C4-2B (cell line): ENCODE measurements around the gene FGF8.
A peak's percentile ranks its signal among the peaks of the same experiment; 100 is the strongest.

Source experiments
- H3K27ac ChIP-seq: fragments of 450-650 bp; 2 replicates; pipeline ENCODE4 v1.5.1; 2017
- CTCF ChIP-seq: fragments of 450-650 bp; conservative IDR thresholded peaks from 2 replicates; pipeline ENCODE4 v1.5.1; 2017; ENCODE audit warnings: mild to moderate bottlenecking
- ZFX ChIP-seq: fragments of 450-650 bp; IDR thresholded peaks from 2 replicates; pipeline ENCODE4 v1.6.1; 2017

Gene FGF8

GRCh38 chr10:101780818-101781654 lies 5.1 kb upstream of the FGF8 start:
- H3K27ac ChIP-seq, result peak overlapping the region; percentile 74; the same call in 1 of the 2 replicates
- TF ChIP-seq CTCF (peak; percentile 95), ZFX (no peak)

GRCh38 chr10:101780187-101780817 lies 4.4 kb upstream of the FGF8 start:
- peak overlapping the region; percentile 2; the same call in 1 of the 2 replicates for H3K27ac ChIP-seq
- no peak for TF ChIP-seq ZFX
- TF ChIP-seq CTCF, result no peak; the same call in 1 of the 2 replicates

GRCh38 chr10:101779544-101780186 lies 3.8 kb upstream of the FGF8 start:
- H3K27ac ChIP-seq, result peak overlapping the region; percentile 2; the same call in 1 of the 2 replicates
- TF ChIP-seq ZFX (no peak), CTCF (peak; percentile 96)

GRCh38 chr10:101778781-101779543 lies 3.0 kb upstream of the FGF8 start:
- H3K27ac ChIP-seq, result no peak overlapping the region
- TF ChIP-seq CTCF (no peak), ZFX (no peak)

- H3K27ac ChIP-seq, result no peak overlapping the region
- TF ChIP-seq CTCF (no peak), ZFX (no peak)
These were observed 2.4 kb upstream of the FGF8 start for GRCh38 chr10:101778151-101778780.

- no peak overlapping the region for H3K27ac ChIP-seq
- TF ChIP-seq CTCF (no peak), ZFX (no peak)
These were observed 1.8 kb upstream of the FGF8 start for GRCh38 chr10:101777619-101778145.
